Spleen (tissue), 7 donors: ENCODE measurements around the gene GABRG3.

Experiments used
- CTCF ChIP-seq, 11 experiments: fragments of 200-600 bp in 7 of 11; fragments of 450-650 bp in 4 of 11; sonication (generic) in 4 of 11; IDR thresholded peaks in 8 of 11; conservative IDR thresholded peaks in 3 of 11; 1 replicate in 7 of 11; 2 replicates in 4 of 11; pipeline versions ENCODE4 v1.4.0 to v1.8.0; 2016 to 2021; ENCODE audit warnings: antibody characterized with exemption in 11 of 11, inconsistent platforms in 4 of 11, mild to moderate bottlenecking in 1 of 11
- POLR2A ChIP-seq, 3 donors: fragments of 450-650 bp; IDR thresholded peaks; one replicate each; pipeline ENCODE4 v1.5.1; 2017; ENCODE audit warnings: antibody characterized with exemption in 3 of 3, mild to moderate bottlenecking in 1 of 3
- donor health status: DM: no; HTN: no; CAD: no; lungs with moderate emphysema.
- donor health status: DM: no; HTN: no; CAD: no.
- donor health status: DM: no; HTN: no; CAD: no.

- TF ChIP-seq CTCF (IDR thresholded peaks at IDR 0.05 in 8 of 11, conservative IDR thresholded peaks at IDR 0.05 in 3 of 11) (no peak), POLR2A (IDR thresholded peaks at IDR 0.05) (no peak)
Measured at GRCh38 chr15:27091270-27091940, 120.4 kb downstream of the GABRG3 start.
